ENCODE data around the gene SLC26A9. TPM values are rescaled to one million over a fixed set of nuclear protein-coding genes. Genes with fewer than 3 reads are reported as not detected.

SLC26A9 gene
- total and polyA plus RNA-seq, 2 donors (not counting 1 experiment from before 2014, with no cell fraction given): not detected

GRCh38 chr1:205922314-205922713 lies 20.9 kb downstream of the SLC26A9 start:
- intact Hi-C loops (cut with micrococcal nuclease): no loop called here
- POLR2A ChIA-PET: interaction anchor here (0.6 kb wide), 1 partner anchor 154 kb away, joined by 4 read pairs; no protein-coding TSS in a partner anchor

DNA sequence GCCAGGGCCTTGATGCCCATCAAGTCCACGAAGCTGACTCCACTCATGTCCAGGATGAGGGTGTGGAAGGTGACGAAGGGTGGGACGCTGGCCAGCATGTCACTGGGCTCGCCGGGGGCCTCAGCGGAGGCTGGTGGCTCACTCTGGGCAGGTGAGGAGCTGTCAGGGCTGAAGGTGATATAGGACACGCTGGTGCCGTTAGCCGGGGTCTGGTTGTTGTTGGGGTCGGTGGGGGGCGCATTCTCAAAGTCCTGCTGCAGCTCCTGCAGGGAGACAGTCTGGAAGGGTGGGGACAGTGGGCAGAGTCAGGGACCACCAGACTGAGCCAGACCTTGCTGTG lies 21.7 kb downstream of the SLC26A9 start:
- Mint-ChIP-seq H3K9me3 (ENCODE audit: insufficient read depth) (no peaks in the 10 kb centered on the region), H3K4me1 (peaks cover 2% of the 10 kb centered on the region), H3K4me3 (no peak overlapping the region), H3K27ac (no peak overlapping the region), H3K27me3 (peaks cover 5% of the 10 kb centered on the region)
- intact Hi-C loops (cut with micrococcal nuclease): no loop called here
- H2AFZ ChIP-seq (ENCODE audit: insufficient read depth, low read depth, low read length, poor library complexity, severe bottlenecking): no peak overlapping the region
- H3K9ac ChIP-seq (ENCODE audit: low read length): no peak overlapping the region
- TF ChIP-seq CTCF (IDR thresholded peaks at IDR 0.05) (no peak), EZH2 (IDR thresholded peaks at IDR 0.05; ENCODE audit: borderline replicate concordance, insufficient read depth, low read depth, low read length, poor library complexity, severe bottlenecking) (no peak)
- ATAC-seq (ENCODE audit: low read depth): no peak
- H3K4me1 ChIP-seq (ENCODE audit: control insufficient read depth in 2 of 2, insufficient read depth in 2 of 2, low read length in 2 of 2): no peaks in the 10 kb centered on the region
- no peak overlapping the region for H3K4me3 ChIP-seq (ENCODE audit: control extremely low read depth in 1 of 5, extremely low read depth in 1 of 5, insufficient read depth in 1 of 5, low read depth in 2 of 5, low read length in 4 of 5)
- H4K20me1 ChIP-seq (ENCODE audit: control insufficient read depth, insufficient read depth, low read length, poor library complexity, severe bottlenecking): no peaks in the 10 kb centered on the region
- DNase-seq: no peak
- H3K4me2 ChIP-seq (replicated peaks; ENCODE audit: low read depth, low read length, poor library complexity, severe bottlenecking): no peak overlapping the region
- peaks cover 0 to under 1% (median 0%) of the 10 kb centered on the region in 4 experiments for H3K27me3 ChIP-seq (replicated peaks in 1 of 4; ENCODE audit: control extremely low read depth in 1 of 4, control insufficient read depth in 3 of 4, insufficient read depth in 4 of 4, low read length in 3 of 4)
- H3K9me3 ChIP-seq (ENCODE audit: control extremely low read depth in 1 of 3, control insufficient read depth in 2 of 3, insufficient read depth in 1 of 3, low read length in 2 of 3): no peaks in the 10 kb centered on the region
- no peak overlapping the region for H3K27ac ChIP-seq (ENCODE audit: low read length in 2 of 2)
- WGBS (ENCODE audit: insufficient coverage): 100% methylated on average over 11 of the region's 11 CpGs
- CTCF ChIA-PET: interaction anchor here (0.6 to 6.2 kb wide), 5 partner anchors 14 to 158 kb away, joined by 3 to 79 read pairs (median 4); no protein-coding TSS in a partner anchor
- POLR2A ChIA-PET: no interaction called here
- no peaks in the 10 kb centered on the region for H3K36me3 ChIP-seq (replicated peaks in 1 of 2; ENCODE audit: control extremely low read depth in 1 of 2, control insufficient read depth in 1 of 2, extremely low read depth in 1 of 2, insufficient read depth in 2 of 2, low read length in 1 of 2)
- no peaks in the 10 kb centered on the region for H3K79me2 ChIP-seq (ENCODE audit: control insufficient read depth, insufficient read depth, low read length)

More at GRCh38 chr1:205922314-205922713, 20.9 kb downstream of the SLC26A9 start:
- no peaks in the 10 kb centered on the region for H3K9me3 ChIP-seq (ENCODE audit: control extremely low read depth in 1 of 3, control insufficient read depth in 2 of 3, insufficient read depth in 1 of 3, low read length in 2 of 3)
- H3K4me3 ChIP-seq (ENCODE audit: control extremely low read depth in 1 of 5, extremely low read depth in 1 of 5, insufficient read depth in 1 of 5, low read depth in 2 of 5, low read length in 4 of 5): no peak overlapping the region
- H3K27ac ChIP-seq (ENCODE audit: low read length in 2 of 2): no peak overlapping the region
- Mint-ChIP-seq H3K4me3 (no peak overlapping the region), H3K27ac (no peak overlapping the region), H3K9me3 (ENCODE audit: insufficient read depth) (no peaks in the 10 kb centered on the region), H3K4me1 (peaks cover 2% of the 10 kb centered on the region), H3K27me3 (peaks cover 12% of the 10 kb centered on the region)
- H3K4me2 ChIP-seq (replicated peaks; ENCODE audit: low read depth, low read length, poor library complexity, severe bottlenecking): no peak overlapping the region
- TF ChIP-seq CTCF (IDR thresholded peaks at IDR 0.05) (no peak), EZH2 (IDR thresholded peaks at IDR 0.05; ENCODE audit: borderline replicate concordance, insufficient read depth, low read depth, low read length, poor library complexity, severe bottlenecking) (no peak)
- no peaks in the 10 kb centered on the region for H3K36me3 ChIP-seq (replicated peaks in 1 of 2; ENCODE audit: control extremely low read depth in 1 of 2, control insufficient read depth in 1 of 2, extremely low read depth in 1 of 2, insufficient read depth in 2 of 2, low read length in 1 of 2)
- ATAC-seq (ENCODE audit: low read depth) (no peak), DNase-seq (no peak)
- peaks cover 0 to 4% (median 0%) of the 10 kb centered on the region in 4 experiments for H3K27me3 ChIP-seq (replicated peaks in 1 of 4; ENCODE audit: control extremely low read depth in 1 of 4, control insufficient read depth in 3 of 4, insufficient read depth in 4 of 4, low read length in 3 of 4)
- H2AFZ ChIP-seq (ENCODE audit: insufficient read depth, low read depth, low read length, poor library complexity, severe bottlenecking): no peak overlapping the region
- CTCF ChIA-PET: interaction anchor here (0.6 to 6.2 kb wide), 3 partner anchors 15 to 150 kb away, joined by 4 to 79 read pairs (median 4); no protein-coding TSS in a partner anchor
- no peak overlapping the region for H3K9ac ChIP-seq (ENCODE audit: low read length)
- WGBS (ENCODE audit: insufficient coverage): 91% methylated on average over 5 of the region's 6 CpGs
- no peaks in the 10 kb centered on the region for H4K20me1 ChIP-seq (ENCODE audit: control insufficient read depth, insufficient read depth, low read length, poor library complexity, severe bottlenecking)
- no peaks in the 10 kb centered on the region for H3K79me2 ChIP-seq (ENCODE audit: control insufficient read depth, insufficient read depth, low read length)
- H3K4me1 ChIP-seq (ENCODE audit: control insufficient read depth in 2 of 2, insufficient read depth in 2 of 2, low read length in 2 of 2): no peaks in the 10 kb centered on the region
